GM18907 (cell line): ENCODE data around the gene RABL6.
"Not testable (repeated sequence)": the region's sequence is repeated elsewhere in the genome, so short reads cannot be mapped to it uniquely, and the experiment has no call there.

ENCODE experiments used
- ATAC-seq: cut with Tn5 transposase; IDR thresholded peaks from one replicate; pipeline ENCODE4 v1.9.1; 2021; ENCODE audit warnings: mild to moderate bottlenecking, moderate library complexity; ENCODE audit not compliant: unreplicated experiment

The RABL6 gene, protein sequence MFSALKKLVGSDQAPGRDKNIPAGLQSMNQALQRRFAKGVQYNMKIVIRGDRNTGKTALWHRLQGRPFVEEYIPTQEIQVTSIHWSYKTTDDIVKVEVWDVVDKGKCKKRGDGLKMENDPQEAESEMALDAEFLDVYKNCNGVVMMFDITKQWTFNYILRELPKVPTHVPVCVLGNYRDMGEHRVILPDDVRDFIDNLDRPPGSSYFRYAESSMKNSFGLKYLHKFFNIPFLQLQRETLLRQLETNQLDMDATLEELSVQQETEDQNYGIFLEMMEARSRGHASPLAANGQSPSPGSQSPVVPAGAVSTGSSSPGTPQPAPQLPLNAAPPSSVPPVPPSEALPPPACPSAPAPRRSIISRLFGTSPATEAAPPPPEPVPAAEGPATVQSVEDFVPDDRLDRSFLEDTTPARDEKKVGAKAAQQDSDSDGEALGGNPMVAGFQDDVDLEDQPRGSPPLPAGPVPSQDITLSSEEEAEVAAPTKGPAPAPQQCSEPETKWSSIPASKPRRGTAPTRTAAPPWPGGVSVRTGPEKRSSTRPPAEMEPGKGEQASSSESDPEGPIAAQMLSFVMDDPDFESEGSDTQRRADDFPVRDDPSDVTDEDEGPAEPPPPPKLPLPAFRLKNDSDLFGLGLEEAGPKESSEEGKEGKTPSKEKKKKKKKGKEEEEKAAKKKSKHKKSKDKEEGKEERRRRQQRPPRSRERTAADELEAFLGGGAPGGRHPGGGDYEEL

DNA sequence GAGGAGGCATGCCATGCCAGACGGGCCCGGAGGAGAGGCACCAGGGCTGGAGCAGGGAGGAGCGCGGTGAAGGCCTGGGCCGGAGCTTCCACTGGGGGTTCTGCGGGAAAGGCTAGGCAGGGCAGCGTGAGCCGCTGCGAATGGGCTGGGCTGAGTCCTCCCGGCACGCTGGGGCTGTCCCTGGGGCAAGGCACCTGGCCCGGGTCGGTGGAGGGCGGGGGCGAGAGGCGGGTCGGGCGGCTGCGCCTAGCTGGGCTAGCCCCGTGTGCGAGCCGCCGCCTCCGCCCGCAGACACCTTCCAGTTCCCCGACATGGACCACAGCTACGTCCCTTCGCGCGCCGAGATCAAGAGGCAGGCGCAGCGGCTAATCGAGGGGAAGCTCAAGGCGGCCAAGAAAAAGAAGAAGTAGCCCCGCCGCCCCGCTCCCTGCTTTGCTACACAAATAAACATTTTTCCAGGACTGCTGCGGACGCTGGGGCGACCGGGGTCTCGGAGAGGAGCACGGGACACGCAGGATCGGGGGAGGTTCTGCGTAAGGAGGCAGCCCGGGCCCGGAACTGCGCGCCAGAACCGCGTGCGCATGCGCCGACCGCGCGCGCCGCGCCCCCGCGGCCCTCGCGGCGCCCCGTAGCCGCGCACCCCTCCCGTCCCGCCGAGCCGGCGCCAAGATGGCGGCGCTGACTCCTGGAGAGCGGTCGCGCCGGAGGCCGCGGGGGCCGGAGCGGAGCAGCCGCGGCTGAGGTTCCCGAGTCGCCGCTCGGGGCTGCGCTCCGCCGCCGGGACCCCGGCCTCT lies at the start of gene RABL6:
RABL6 (plus strand) TSS at position 668 of the 794 bp plus-strand sequence. CDS start 249 bp downstream, outside the sequence.
- peak; percentile 71 for ATAC-seq

DNA sequence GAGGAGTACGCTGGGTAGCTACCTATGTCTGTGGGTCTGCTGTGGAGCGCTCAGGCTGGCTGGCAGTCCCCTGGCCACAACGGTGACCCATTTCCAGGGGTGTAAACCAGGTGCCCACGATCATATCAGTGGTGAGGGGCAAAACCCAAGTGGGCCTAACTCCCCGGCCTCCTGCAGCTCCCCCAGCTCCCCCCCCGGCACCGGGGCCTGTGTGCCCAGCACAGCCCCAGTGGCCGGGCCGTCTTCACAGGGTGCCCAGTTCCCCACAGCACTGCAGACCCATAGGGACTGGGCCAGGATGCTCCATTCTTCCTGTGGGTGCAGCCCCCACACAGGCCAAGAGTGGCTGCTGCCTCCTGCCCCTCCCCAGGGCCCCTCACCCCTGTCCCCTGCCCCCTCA lies 48.7 kb upstream of the RABL6 start:
- ATAC-seq: no peak

DNA sequence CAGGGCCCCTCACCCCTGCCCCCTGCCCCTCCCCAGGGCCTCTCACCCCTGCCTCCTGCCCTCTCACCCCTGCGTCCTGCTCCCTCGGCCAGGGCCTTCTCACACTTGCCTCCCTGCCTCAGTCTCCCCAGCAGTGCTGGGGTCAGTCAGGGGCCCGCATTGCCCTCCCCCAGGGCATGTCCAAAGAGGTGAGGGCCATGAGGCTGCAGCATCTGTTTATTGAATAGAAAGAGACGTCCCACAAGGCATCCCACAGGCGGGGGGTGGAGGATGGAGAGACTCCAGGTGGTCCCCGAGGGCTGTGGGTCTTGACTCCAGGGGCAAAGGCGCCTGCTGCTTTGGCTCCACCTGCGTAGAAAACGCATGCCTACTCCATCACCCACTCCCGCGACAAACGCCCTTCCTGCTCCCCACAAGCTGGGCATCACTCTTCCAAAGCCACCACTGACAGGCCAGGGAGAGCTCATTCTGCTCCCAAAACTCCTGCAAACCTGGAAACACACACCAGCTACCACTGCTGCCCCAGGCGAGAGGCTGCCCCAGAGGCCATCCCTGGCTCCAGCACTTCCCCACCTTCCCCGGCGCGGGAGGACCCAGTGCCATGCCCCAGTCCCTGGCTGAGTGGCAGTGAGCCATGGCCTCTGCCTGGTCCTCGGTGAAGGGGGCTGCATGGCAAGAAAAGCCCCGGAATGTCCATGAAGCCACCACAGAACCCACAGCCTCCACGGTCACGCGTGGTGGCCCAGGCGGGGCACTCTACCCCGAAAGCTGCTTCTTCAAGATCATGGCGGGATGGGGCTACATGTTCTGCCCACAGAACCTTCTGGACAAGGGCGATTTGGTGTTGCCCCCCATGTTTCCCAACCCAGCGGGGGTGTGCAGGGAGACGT lies 48.1 kb upstream of the RABL6 start:
- no peak for ATAC-seq

DNA sequence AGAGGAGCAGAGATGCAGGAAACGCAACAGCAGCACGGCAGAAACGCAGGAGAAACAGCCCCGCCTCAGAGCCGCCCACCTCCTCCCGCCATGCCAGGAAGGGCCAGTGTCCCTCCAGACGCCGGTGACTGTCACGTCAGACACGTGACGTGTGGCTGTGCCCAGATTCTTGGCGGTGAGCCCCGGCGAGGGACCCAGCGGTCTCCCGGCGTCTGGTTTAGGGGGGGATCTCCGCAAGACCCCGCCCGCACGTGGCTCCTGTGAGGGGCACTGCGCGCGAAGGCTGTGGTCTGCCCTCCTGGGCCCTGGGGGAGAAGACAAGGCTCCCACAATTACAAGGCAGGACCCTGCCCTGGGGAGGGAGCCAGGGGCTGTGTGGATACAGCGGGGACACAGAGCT lies 47.3 kb upstream of the RABL6 start:
- no peak for ATAC-seq

DNA sequence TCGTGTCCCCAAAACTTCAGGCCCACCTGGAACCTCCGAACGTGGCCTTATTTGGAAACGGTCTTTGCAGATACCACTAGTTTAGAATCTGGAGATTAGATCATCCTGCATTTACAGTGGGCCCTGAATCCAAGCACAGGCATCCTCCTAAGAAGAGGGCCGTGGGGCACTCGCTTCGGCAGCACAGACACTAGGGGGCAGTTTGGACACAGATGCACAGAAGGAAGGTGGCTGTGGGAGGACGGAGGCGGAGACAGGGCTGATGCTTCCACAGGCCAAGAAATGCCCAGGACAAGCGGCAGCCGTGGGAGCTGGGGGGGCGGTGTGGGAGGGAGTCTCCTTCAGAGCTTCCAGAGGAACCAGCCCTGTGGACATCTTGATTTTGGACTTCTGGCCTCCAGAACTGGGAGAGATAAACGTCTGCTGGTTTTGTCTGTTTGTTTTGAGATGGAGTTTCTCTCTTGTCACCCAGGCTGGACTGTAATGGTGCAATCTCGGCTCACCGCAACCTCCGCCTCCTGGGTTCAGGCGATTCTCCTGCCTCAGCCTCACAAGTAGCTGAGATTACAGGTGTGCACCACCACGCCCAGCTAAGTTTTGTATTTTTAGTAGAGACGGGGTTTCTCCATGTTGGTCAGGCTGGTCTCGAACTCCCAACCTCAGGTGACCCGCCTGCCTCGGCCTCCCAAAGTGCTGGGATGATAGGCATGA lies 46.8 kb upstream of the RABL6 start:
- ATAC-seq: not testable (repeated sequence)

DNA sequence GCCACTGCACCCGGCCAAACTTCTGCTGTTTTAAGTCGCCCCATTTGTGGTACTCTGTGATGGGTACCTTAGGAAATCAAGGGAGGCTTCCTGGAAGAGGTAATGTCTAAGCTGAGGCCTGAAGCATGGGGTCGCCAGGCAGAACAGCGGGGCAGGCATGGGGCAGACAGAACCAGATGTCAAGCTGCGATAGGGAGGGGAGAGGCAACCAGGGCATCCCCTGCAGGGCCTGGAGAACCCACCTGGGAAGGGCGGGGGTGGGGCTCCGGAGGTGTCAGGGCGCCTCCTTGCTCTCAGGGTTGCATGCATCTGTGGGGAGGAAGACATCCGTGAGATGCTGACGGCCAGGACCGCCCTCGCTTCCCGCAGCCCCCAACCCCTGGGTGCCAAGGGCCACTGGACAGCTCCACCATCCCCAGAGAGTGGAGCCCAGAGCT lies 46.2 kb upstream of the RABL6 start:
- ATAC-seq: no peak

DNA sequence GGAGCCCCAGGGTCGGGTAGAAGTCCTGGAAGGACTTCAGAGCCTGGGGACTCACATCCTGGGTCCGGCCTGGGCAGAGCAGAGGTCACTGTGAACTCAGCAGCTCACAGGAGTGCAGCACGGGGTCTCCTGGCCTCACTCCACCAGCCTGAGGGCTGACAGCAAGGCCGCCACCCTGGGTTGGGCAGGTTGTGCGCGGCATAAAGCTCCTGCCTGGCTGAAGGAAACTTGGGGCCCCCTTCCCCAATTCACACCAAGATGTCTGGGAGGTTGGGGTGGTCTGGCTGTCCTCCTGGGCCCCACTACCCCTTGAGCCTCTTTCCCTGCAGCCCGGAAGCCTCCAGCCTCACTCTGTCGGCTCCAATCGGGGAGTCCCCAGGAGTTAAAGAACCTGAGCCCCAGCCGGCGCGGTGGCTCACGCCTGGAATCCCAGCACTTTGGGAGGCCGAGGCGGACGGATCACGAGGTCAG lies 45.5 kb upstream of the RABL6 start:
- no peak for ATAC-seq

DNA sequence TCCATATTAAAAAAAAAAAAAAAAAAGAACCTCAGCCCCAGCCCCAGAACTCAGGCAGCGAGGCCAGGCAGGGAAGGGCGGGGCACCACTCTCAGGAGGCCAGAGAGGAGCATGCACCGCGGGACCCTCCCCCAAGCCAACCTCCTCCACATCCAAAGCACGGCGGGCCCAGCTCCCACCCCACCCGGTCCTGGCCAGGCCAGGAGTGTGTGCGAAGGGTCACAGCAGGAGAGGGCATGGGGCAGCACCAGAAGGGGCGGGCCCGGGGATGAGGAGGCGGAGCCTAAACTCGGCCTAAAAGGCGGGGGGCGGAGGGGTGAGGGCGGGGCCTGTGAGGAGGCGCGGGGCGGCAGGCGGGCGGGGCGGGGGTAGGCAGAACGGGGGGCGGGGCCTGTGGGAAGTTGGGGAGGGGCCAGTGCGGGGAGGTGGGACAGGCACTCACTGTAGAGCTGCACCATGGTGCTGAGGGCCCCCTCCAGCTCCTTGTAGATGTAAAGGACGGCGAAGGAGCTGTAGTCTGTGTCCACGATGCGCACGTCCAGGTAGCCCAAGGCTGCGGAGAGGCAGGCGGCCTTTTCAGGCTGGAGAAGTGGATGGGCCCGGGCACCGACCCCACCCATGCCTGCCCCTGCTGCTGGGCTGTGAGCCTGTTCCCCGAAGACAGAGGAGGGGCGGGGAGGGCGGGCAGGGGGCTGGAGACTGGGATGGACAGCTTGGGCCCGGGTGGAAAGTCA lies 44.7 kb upstream of the RABL6 start:
- ATAC-seq: no peak

DNA sequence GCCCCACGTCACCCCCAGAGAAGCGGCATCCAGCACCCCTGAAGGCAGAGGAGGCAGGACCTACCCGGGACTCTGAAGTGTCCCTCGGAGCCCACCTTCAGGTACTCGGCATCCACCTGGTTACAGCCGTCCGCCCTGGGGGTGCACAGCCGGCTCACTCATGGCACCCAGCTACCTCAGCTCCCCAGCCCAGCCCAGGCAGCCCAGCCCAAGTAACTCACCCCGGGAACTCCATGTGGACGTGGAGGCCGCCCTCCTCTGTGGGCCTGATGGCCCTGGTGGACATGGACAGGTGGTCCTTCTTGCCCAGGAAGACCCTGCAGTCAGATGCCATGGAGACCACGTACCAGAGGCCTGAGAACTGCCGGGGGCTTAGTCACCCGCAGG lies 44.1 kb upstream of the RABL6 start:
- ATAC-seq: no peak

DNA sequence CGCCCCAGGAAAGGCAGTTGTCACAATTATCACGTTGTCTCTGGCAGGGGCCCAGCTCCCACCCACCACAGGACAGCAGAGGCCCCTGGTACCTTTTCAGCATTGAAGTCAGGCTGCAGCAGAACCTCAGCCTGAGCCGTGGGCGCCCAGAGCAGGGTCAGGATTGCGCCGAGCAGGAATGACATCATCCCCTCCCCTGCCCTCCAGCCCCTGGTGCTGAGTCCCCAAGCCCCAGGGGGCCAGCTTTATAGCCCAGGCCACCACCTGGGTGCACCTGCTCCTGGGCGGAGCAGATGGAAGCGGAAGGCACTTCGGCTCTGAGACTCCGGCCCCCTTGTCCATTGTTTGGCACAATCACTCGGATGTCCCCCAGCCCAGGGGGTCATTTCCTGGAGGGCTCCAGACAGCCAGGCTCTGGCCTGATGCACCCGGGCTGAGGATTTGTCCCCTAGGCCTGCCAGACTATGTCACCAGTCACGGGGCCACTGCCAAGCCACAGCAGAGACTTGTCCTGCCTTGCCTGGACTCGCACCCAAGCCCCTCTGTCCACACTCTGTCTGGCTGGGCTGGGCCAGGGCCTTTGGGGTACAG lies 43.4 kb upstream of the RABL6 start, which contains the start of gene LCN15:
LCN15 (minus strand) TSS at position 218 of the 591 bp plus-strand sequence; CDS start at position 188, 30 bp downstream.
- ATAC-seq: no peak

DNA sequence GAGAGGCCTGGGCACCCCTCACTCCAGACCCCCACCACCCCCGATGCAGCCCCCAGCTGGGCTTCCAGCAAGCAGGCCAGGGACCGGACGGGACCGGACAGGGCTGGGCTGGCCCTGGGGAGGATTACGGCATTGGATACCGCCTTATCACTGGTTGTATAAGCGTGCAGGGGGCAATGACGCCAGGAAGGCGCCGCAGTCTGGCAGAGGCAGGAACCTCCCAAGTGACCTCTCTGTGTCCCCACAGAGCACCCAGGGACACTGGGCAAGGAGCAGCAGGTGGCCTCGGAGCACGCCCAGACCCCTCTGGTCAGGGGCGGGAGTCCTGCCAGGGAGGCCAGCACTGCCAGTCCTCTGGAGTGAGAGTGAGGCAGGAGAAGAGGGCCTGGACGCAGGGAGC lies 42.7 kb upstream of the RABL6 start:
- no peak for ATAC-seq

DNA sequence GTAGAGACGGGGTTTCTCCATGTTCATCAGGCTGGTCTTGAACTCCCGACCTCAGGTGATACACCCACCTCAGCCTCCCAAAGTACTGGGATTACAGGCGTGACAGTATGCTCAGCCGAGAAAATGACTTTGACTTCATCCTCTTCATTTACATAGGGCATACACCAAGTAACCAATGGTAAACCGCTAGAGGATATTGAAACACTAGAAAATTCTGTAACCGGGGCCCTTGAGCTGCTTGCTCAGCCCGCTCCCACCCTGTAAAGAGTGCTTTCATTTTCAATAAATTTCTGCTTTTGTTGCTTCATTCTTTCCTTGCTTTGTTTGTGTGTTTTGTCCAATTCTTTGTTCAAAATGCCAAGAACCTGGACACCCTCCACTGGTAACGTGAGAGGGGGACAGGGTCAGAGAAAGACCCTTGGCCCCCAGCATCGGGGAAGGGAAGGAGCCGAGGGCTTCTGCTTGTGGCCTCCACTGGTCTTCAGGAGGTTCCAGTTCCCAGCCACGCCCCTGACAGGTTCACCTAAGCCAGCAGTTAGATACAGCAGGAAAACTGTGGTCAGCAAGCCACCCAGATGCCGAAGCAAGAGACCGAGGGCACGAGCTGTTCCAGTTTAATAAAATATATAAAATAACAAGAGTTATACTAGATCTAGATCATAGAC lies 41.9 kb upstream of the RABL6 start:
- peak; percentile 55 for ATAC-seq

DNA sequence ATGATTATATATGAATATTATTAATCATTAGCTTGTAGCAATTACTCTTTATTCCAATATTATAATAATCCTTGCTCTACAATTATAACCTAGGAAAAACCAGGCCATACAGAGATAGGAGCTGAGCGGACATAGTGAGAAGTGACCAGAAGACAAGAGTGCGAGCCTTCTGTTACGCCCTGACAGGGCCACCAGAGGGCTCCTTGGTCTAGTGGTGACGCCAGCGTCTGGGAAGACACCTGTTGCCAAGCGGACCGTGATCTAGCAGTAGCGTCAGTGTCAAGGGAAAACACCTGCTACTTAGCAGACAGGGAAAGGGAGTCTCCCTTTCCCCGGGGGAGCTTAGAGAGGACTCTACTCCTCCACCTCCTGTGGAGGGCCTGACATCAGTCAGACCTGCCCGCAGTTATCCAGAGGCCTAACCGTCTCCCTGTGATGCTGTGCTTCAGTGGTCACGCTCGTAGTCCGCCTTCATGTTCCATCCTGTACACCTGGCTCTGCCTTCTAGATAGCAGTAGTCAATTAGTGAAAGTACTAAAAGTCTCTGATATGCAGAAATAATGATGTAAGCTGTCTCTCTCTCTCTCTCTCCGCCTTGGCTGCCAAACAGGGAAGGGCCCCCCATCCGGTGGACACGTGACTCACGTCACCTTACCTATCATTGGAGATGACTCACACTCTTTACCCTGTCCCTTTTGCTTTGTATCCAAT lies 41.2 kb upstream of the RABL6 start:
- not testable (repeated sequence) for ATAC-seq

DNA sequence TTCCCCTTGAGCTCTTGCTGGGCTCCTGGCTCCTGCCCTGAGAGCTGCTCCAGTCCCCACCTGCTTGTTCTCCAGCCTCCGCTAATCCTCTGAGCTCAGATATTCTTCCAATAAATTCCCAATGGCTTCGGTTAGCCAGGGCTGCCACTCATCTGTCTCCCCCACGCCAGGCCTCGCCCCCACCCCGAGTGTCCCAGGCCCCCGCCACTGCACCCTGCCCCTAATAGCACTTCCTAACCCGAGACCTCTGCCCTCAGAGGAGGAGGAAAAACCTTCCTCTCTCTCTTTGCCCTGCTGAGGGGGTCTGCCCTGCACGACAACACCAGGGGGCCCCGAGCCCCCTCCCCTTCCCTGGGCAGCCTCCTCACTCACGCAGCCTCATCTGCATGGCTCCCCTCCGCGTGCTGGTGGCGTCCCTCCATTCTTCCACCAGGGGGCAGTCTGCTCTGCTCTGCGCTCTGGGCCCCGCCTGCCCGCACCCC lies 38.0 kb upstream of the RABL6 start:
- ATAC-seq: no peak

DNA sequence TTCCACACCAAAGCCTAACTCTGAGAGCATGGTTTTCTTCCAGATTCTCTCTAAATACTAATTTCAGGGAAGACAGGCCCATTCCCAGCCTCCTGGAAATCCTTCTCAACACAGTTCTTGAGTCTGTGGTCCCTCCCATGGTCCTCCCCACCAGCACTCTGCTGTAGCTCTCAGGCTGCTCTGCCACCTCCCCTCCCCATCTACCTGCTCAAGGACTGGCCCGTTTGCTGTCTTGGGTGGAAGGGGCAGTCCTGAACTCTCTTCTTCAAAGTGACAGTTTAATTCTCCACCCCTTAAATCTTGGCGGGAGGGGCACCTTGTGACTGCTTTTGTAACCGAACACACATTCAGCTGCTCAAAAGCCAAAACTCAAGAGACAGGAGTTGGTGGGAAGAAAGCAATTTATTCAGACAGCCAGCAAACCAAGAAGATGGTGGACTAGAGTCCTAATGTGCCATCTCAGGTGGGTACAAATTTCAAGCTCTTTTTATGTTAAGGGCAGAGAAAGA lies 35.8 kb upstream of the RABL6 start:
- ATAC-seq: no peak

DNA sequence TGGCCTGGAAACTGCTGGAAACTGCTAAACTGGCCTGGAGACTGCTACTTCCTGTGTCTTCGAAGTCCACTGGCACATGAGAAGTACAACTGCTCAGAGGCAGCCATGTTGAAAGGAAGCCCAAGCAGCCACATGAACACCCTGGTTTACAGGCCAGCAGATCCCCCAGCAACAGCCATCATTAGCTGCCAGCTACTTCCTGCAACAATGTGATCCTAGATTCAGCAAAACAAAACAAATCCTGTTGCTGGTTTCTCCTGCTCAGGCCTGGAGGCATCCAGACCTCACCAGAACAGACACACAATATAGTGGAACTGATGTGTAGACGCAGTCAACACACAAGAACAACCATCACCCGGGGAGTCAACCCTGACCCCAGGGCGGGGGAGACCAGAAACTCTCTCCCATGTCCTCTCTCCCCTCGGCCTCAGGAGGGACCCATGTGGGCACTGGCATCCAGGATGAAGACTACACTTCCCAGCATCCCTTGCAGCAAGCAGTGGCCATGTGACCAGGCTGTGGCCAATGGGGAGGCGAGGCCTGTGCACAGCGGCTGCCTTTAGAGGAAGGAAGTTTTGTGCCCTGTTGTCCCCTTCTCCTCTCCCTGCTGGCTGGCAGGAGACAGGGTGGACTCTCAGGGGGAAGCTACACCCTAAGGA lies 34.2 kb upstream of the RABL6 start:
- no peak for ATAC-seq
